ENCODE results near the gene CREB3L2.

CREB3L2 gene

GRCh38 chr7:137850571-137850970, 151.3 kb downstream of the CREB3L2 start:
- no peak for TF ChIP-seq CTCF (IDR thresholded peaks at IDR 0.05; ENCODE audit: borderline replicate concordance, control extremely low read depth, extremely low read depth, insufficient read depth, missing control alignments)
- in situ Hi-C loops (cut with MboI; ENCODE audit: low sequenced_read_pairs, unreplicated experiment) = no loop called here
- DNase-seq (ENCODE audit: low spot score) = no peak

- no peak for TF ChIP-seq CTCF (IDR thresholded peaks at IDR 0.05; ENCODE audit: borderline replicate concordance, control extremely low read depth, extremely low read depth, insufficient read depth, missing control alignments)
- no peak for DNase-seq (ENCODE audit: low spot score)
- in situ Hi-C loops (cut with MboI; ENCODE audit: low sequenced_read_pairs, unreplicated experiment) = no loop called here
Observed at GRCh38 chr7:137848095-137848494, 153.8 kb downstream of the CREB3L2 start.

DNA sequence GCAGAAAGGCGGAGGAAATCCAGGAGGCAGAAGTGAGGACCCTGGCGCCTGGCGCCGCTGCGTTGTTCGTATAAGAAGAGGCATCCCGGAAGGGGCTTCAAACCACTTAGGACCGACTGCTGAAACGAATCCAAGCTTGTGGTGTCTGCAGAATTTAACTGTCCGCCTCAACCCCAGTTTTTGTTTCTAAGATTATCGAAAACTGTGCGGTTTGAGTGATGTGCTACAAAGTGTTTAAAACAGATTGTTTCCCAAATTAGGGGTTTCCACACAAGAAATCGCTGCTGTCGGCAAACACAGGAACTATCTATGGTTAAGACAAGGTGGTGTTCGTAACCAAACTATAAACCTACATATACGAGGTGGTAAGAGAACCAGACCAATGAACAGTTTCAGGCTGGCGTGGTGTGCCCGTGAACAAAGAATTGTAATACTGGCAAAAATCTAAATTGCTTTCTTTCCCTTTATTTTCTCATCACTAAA, 154.3 kb downstream of the CREB3L2 start:
- in situ Hi-C loops (cut with MboI; ENCODE audit: low sequenced_read_pairs, unreplicated experiment) = no loop called here
- DNase-seq (ENCODE audit: low spot score) = peak; percentile 29
- no peak for TF ChIP-seq CTCF (IDR thresholded peaks at IDR 0.05; ENCODE audit: borderline replicate concordance, control extremely low read depth, extremely low read depth, insufficient read depth, missing control alignments)

GRCh38 chr7:137846827-137847567, 154.9 kb downstream of the CREB3L2 start, which contains the start of gene DGKI:
Gene DGKI, minus strand, starts transcription at chr7:137846974.
- peak; percentile 74 for DNase-seq (ENCODE audit: low spot score)
- in situ Hi-C loops (cut with MboI; ENCODE audit: low sequenced_read_pairs, unreplicated experiment) = no loop called here
- TF ChIP-seq CTCF (IDR thresholded peaks at IDR 0.05; ENCODE audit: borderline replicate concordance, control extremely low read depth, extremely low read depth, insufficient read depth, missing control alignments) = no peak

- TF ChIP-seq CTCF (IDR thresholded peaks at IDR 0.05; ENCODE audit: borderline replicate concordance, control extremely low read depth, extremely low read depth, insufficient read depth, missing control alignments) = no peak
- in situ Hi-C loops (cut with MboI; ENCODE audit: low sequenced_read_pairs, unreplicated experiment) = no loop called here
- no peak for DNase-seq (ENCODE audit: low spot score)
Observed at GRCh38 chr7:137846549-137846826, 155.4 kb downstream of the CREB3L2 start.

- no peak for DNase-seq (ENCODE audit: low spot score)
- TF ChIP-seq CTCF (IDR thresholded peaks at IDR 0.05; ENCODE audit: borderline replicate concordance, control extremely low read depth, extremely low read depth, insufficient read depth, missing control alignments) = no peak
- in situ Hi-C loops (cut with MboI; ENCODE audit: low sequenced_read_pairs, unreplicated experiment) = no loop called here
Observed at GRCh38 chr7:137844677-137845425, 157.0 kb downstream of the CREB3L2 start.

Measured in GM13976 (cell line).